SW 1271 (cell line): ENCODE results near the gene MAP4K3.
"Not testable (repeated sequence)": the region's sequence is repeated elsewhere in the genome, so short reads cannot be mapped to it uniquely, and the experiment has no call there.

ENCODE experiments used
- DNase-seq, 2 experiments: peaks; one replicate each; lab custom pipeline; 2025; lab: John Stamatoyannopoulos, UW

Gene MAP4K3

GRCh38 chr2:39301352-39301751 lies 135.7 kb downstream of the MAP4K3 start:
- DNase-seq = no peak

- DNase-seq = no peak
Measured at GRCh38 chr2:39300044-39300978, 136.8 kb downstream of the MAP4K3 start.

DNA sequence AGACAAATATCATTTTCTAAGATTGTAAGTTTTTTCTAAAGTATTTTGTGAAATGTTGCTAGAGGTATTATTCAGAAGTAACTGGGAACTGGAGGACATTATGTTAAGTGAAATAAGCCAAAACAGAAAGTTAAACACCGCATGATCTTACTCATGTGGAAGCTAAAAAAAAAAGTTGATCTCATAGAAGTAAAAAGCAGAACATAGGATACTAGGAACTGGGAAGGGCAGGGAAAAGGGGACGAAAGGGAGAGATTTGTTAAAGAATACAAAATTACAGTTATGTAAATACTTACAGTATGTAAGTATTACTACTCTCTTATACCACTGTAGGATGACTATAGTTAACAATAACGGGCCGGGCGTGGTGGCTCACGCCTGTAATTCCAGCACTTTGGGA lies 146.7 kb downstream of the MAP4K3 start:
- DNase-seq = no peak

GRCh38 chr2:39289609-39290008 lies 147.5 kb downstream of the MAP4K3 start:
- DNase-seq = no peak

GRCh38 chr2:39283561-39283960 lies 153.5 kb downstream of the MAP4K3 start:
- DNase-seq = no peak

DNA sequence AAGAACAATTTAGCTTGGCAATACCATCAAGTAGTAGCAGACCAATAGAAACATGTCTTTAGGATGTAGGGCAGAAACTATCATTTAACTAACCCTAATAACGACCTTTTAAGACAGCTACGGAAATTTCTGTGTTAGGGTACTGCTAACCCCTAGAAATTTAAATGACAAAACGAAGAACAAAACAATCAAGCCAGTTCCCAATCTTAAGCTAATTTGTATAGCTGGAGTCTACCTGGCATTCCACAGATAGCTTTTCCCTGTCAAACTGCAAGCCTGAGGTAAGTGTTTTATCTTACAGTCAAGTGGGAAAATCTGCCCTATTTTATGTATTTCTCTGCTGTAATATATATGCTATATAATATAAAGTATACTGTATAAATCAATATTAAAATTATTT lies 155.7 kb downstream of the MAP4K3 start:
- DNase-seq = no peak

DNA sequence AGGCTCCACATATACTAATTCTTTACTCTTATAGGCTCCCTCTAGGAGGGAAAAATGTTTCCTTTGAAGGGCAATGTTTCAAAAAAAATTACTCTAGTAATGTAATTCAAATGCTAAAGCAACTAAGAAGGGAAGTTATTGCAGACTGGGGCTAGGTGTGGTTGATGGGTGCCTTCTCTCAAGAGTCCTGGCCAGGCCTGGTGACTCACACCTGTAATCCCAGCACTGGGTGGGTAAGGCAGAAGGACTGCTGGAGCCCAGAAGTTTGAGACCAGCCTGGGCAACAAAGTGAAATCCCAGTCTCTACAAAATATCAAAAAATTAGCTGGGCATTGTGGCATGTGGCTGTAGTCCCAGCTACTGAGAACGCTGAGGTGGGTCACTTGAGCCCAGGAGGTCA lies 162.1 kb downstream of the MAP4K3 start:
- no peak for DNase-seq

DNA sequence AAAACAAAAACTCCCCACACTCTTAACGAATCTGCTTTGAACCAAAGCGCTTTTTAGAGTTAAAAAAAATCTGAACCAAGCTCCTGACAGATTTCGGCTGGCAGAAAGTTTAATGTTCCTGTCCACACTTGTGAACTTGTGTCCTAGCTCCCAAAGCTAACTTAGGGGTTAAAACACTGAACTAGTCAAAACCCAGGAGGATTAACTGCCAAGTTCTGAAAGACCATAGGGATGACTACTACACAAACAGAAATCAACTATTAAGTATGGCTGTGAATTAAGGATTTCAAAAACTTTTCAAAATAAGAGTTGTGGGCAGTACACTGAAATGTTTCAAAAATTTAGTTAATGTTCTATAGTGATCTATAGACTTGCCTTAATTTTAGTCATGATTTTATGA lies 167.1 kb downstream of the MAP4K3 start:
- no peak for DNase-seq

- no peak for DNase-seq
Measured at GRCh38 chr2:39266916-39267434, 170.1 kb downstream of the MAP4K3 start.

DNA sequence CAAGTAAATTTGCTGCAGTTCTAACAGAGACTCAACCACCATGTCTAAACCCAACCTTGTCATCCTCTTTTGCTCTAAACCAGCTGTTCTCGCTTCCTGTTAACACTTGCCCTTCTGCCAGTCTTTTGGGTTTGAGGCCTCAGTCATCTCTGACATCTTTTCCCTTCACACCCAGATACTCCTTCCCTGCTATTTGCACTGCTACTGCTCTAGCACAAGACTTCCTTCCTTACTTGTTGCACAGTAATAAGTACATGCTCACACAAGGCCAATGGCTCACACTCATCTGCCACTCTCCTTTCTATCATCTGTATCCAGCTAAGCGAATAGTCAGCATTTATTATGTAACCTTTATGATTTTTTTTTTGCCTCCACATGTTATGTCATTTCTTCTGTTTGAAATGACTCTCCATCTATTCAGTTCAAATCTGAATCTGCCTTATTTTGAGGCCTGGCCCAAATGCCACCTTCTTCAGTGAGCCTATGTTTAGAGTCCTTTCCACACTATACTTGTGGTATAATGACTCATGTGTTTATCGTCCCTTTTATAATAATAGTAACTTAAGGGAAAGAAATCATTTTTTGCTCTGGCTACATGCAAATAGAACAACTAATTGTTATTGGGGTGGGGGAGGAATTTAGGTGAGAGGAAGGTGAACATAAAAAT lies 170.8 kb downstream of the MAP4K3 start:
- DNase-seq = no peak

DNA sequence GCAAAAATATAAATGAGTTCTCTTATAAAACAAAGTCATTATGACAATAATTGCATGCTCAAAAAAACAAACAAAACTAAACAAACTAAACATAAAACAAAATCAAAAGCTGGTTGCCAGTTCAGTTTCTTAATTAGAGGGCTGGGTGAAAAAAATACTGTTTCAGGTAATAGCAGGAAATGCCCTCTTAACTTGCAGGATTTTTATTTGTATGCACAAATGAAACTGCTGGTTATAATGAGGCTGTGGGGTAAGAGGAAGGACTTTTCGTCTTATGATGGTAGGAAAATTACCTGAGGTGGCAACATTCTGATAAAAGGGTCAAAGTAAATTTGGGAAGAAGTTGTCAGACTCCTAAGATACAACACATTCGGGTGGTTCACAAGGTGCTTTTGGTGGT lies 171.8 kb downstream of the MAP4K3 start:
- DNase-seq = no peak

DNA sequence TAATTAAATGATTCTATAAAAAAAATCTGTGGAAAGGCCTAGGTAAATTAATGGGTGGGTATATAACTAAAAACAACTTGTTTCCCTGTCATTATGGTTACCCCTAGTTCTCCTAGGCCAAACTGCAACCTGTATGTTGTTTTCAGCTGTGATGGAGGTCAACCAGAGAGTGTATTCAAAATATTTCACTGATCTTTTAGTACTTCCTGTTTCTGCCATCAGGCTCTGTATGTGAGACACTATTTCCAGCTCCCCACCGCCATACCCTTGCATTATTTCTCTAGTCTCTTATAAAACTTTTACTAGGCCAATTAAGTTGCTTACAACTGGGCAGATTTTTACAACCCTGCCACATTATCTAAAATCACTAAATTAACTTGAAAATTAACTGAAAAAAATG lies 172.4 kb downstream of the MAP4K3 start:
- DNase-seq = no peak

- no peak for DNase-seq
Measured at GRCh38 chr2:39260087-39260486, 177.0 kb downstream of the MAP4K3 start.

- no peak for DNase-seq
Measured at GRCh38 chr2:39256040-39256439, 181.0 kb downstream of the MAP4K3 start.

DNA sequence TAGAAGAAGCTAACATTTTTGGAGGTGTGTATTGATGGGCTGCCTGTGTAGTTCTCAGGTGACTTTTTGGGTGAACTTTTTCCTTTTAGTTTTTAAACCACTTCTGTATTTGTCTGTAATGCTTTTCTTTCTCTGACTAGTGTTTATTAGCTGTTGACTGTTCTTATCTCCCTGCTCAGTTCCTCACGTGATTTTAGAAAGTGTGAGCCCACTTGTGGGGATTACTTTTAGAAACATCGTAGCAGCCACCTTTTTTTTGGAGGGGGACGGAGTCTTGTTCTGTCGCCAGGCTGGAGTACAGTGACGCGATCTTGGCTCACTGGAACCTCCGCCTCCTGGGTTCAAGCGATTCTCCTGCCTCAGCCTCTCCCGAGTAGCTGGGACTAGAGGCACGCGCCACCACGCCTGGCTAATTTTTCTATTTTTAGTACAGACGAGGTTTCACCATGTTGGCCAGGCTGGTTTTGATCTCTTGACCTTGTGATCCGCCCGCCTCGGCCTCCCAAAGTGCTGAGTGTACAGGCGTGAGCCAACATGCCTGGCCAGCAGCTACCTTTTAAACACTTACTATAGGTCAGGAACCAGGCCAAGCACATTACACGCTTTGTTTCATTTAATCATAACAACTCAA lies 184.1 kb downstream of the MAP4K3 start:
- DNase-seq = no peak

- no peak for DNase-seq
Measured at GRCh38 chr2:39247512-39248043, 189.5 kb downstream of the MAP4K3 start.

DNA sequence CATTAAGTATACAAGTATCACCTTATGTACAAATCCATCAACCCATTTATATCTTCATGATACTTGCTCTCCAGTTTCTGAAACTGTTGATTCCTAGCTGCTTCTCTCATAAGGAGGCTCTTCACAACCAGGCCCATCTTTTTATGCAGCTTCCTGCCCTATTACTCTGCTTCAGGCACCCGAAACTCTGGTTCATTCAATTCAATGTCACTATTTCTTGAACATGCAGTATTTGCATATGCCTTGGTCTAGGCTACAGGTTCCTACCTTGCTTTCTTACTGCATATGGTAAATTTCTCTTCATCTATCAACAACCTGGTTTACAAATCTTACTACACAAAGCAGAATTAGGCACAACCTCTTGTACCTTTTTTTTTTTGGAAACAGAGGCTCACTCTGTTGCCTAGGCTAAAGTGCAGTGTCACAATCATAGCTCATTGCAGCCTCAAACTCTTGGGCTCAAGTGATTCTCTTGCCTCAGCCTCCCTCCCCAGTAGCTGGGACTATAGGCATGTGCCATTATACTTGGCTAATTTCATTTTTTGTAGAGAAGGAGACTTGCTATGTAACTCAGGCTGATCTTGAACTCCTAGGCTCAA lies 190.6 kb downstream of the MAP4K3 start:
- no peak for DNase-seq

DNA sequence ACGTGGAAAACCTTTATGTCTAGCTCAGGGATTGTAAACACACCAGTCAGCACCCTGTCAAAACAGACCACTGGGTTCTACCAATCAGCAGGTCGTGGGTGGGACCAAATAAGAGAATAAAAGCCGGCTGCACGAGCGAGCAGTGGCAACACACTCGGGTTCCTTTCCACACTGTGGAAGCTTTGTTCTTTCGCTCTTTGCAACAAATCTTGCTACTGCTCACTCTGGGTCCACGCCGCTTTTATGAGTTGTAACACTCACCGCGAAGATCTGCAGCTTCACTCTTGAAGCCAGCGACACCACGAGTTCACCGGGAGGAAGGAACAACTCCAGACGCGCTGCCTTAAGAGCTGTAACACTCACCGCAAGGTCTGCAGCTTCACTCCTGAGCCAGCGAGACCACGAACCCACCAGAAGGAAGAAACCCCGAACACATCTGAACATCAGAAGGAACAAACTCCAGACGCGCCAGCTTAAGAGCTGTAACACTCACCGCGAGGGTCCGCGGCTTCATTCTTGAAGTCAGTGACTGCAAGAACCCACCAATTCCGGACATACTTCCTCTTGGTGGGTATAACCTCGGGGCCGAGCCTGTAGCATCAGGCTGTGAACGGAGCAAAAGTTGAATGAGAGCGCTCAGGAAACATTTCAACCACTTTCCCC lies 192.0 kb downstream of the MAP4K3 start:
- DNase-seq = not testable (repeated sequence)

DNA sequence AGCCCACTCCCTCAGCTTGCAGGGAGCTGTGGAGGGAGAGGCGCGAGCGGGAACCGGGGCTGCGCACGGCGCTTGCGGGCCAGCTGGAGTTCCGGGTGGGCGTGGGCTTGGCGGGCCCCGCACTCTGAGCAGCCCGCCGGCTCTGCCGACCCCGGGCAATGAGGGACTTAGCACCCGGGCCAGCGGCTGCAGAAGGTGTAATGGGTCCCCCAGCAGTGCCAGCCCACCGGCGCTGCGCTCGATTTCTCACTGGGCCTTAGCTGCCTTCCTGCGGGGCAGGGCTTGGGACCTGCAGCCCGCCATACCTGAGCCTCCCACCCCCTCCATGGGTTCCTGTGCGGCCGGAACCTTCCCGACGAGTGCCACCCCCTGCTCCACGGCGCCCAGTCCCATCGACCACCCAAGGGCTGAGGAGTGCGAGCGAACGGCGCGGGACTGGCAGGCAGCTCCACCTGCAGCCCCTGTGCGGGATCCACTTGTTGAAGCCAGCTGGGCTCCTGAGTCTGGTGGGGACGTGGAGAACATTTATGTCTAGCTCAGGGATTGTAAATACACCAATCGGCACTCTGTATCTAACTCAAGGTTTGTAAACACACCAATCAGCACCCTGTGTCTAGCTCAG lies 192.7 kb downstream of the MAP4K3 start:
- DNase-seq = not testable (repeated sequence)

- no peak for DNase-seq
Measured at GRCh38 chr2:39243469-39244123, 193.5 kb downstream of the MAP4K3 start, which contains the start of gene CDKL4. CDKL4 (minus strand) TSS chr2:39243970.
